H1 (cell line): ENCODE measurements around the gene CGNL1. TPM values are rescaled to one million over a fixed set of nuclear protein-coding genes. Genes with fewer than 3 reads are reported as not detected.

Experiments
- CHD7 ChIP-seq: fragments of 300-600 bp; sonication (generic); IDR thresholded peaks from 2 replicates; pipeline ENCODE4 v1.7.1; 2012; ENCODE audit warnings: low read length, moderate library complexity, mild to moderate bottlenecking, inconsistent platforms; ENCODE audit not compliant: insufficient replicate concordance
- E2F6 ChIP-seq: IDR thresholded peaks from 2 replicates; pipeline ENCODE4 v1.6.1; 2012; ENCODE audit warnings: inconsistent platforms
- SIRT6 ChIP-seq: IDR thresholded peaks from one replicate; pipeline ENCODE4 v1.7.1; 2012; ENCODE audit warnings: low read length, inconsistent platforms
- polyA plus RNA-seq, 7 experiments: library from polyadenylated mRNA; depleted of rRNA in 3 of 7; stranded (reverse) in 5 of 7; unstranded in 2 of 7; fragments of >200 nt in 5 of 7; fragments of 200-250 nt in 2 of 7; gene quantifications; 1 replicate in 5 of 7; 2 replicates in 1 of 7; 4 replicates in 1 of 7; pipeline versions ENCODE4 v1.2.1 to v1.2.3, GENCODE V29; 2011 to 2013; ENCODE audit warnings: missing spikeins in 2 of 7, mixed read lengths in 2 of 7
- total RNA-seq: library from RNA; stranded (reverse); fragmentation: NEBNext Ultra II Directional; extraction: Animal tissue kit (Norgen Biotek cat#: 25700); gene quantifications from 2 replicates; pipeline ENCODE4 v1.2.1, GENCODE V29; 2021

The CGNL1 gene
- total and polyA plus RNA-seq, 2 of the 8 experiments (the other 6 are each of a cell fraction or from before 2014, with no cell fraction given), result 21.8 to 75.6 TPM

GRCh38 chr15:57385923-57386390 lies 9.7 kb downstream of the CGNL1 start (continued):
- TF ChIP-seq CHD7 (no peak), E2F6 (no peak), SIRT6 (no peak)
